LNCAP (cell line): ENCODE data around the gene PDK1.

Experiments
- CTCF ChIP-seq: fragments of 450-650 bp; IDR thresholded peaks from 2 replicates; pipeline ENCODE4 v1.5.1; 2017; ENCODE audit warnings: mild to moderate bottlenecking

The PDK1 gene

DNA sequence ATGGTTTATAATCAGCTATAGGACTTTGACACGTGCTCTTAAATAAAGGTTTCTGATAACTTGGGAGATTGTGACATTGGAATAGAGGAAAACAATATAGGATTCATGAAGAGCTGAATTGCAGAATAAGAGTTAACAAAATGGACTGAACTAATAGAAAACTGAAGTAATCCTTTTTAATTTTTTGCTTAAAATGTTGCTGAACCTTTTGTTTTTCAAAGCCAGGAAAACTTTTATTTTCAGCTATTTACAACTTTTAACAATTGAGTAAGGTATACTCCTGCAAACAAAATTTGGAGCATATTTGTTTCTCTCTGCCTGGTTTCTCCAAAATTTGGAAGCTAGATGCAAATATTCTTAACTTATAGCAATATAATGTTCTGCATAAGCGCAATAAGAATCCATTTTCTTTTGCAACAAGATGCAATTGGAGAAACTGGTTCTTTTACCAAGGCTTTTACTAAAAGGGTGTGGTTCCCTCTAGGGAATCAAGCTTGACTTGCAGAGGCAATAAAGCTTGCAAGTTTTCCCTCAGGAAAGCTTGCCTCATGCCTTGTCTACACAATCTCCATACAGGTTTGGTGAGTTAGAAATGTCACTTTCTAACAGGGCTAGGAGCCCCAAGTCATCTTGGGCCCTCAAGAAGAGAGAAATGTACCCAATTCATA lies 10.3 kb upstream of the PDK1 start:
- TF ChIP-seq CTCF: no peak

GRCh38 chr2:172549131-172549530 lies 6.8 kb upstream of the PDK1 start:
- TF ChIP-seq CTCF: no peak

GRCh38 chr2:172550419-172550818 lies 5.5 kb upstream of the PDK1 start:
- no peak for TF ChIP-seq CTCF

GRCh38 chr2:172551271-172551670 lies 4.6 kb upstream of the PDK1 start:
- no peak for TF ChIP-seq CTCF

GRCh38 chr2:172552547-172553291 lies 3.2 kb upstream of the PDK1 start:
- TF ChIP-seq CTCF: no peak

DNA sequence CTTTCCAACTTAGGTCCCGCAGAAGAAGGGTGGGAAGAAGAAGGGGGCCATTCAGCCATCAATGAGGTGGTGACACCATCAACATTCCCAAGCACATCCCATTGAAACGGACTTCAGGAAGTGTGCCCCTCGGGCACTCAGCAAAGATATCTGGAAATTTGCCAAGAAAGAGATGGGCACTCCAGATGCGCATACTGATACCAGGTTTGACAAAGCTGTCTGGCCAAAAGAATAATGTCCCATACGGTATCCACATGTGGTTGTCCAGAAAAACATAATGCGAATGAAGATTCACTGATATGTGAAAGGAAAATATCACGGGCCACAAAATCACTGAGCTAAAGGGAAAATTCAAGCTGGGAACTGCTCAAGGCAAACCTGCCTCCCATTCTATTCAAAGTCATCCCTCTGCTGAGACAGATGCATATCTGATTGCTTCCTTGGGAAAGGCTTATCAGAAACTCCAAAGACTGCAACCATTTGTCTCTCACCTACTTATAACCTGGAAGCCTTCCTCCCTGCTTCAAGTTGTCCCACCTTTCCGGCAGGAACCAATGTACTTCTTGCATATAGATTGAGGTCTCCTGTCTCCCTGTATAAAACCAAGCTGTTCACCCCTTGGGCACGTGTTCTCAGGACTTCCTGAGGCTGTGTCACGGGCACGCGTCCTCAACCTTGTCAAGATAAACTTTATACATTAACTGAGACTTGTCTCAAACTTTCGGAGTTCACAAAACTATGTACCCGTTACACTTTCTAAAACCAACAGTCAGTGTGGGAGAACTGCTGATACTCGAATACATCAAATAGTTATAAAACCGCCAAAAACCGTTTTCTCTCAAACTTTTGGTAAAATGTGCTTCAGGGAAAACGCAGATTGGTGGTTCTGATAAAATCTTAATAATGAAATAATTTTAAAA lies 1.3 kb upstream of the PDK1 start:
- no peak for TF ChIP-seq CTCF

- no peak for TF ChIP-seq CTCF
Observed at GRCh38 chr2:172555272-172555521, 693 bp upstream of the PDK1 start.
